Measurements from ENCODE around the gene RAC3. TPM values are rescaled to one million over a fixed set of nuclear protein-coding genes. Genes with fewer than 3 reads are reported as not detected.

RAC3 gene
- polyA plus RNA-seq (10.2 to 23.0 TPM (median 12.3 TPM) in 3 replicates), polyA minus RNA-seq (3.7 to 34.6 TPM (median 7.4 TPM) in 3 replicates)
- polyA plus RNA-seq (2011; ENCODE audit: low read depth), result 1.6 TPM
- polyA plus RNA-seq (2011; cell fraction: cytosol; rRNA removed), result 8.5 and 23.2 TPM in 2 replicates
- 8.9 and 15.0 TPM in 2 replicates for polyA plus RNA-seq (2011; cell fraction: nucleus; rRNA removed)
- polyA plus RNA-seq (2012; ENCODE audit: low replicate concordance), result 4.1 and 10.1 TPM in 2 replicates
- polyA minus RNA-seq (2011; cell fraction: cytosol; rRNA and poly(A)+ RNA removed), result 31.1 TPM
- 3.2 and 5.4 TPM in 2 replicates for polyA minus RNA-seq (2011; cell fraction: nucleus; rRNA and poly(A)+ RNA removed)

DNA sequence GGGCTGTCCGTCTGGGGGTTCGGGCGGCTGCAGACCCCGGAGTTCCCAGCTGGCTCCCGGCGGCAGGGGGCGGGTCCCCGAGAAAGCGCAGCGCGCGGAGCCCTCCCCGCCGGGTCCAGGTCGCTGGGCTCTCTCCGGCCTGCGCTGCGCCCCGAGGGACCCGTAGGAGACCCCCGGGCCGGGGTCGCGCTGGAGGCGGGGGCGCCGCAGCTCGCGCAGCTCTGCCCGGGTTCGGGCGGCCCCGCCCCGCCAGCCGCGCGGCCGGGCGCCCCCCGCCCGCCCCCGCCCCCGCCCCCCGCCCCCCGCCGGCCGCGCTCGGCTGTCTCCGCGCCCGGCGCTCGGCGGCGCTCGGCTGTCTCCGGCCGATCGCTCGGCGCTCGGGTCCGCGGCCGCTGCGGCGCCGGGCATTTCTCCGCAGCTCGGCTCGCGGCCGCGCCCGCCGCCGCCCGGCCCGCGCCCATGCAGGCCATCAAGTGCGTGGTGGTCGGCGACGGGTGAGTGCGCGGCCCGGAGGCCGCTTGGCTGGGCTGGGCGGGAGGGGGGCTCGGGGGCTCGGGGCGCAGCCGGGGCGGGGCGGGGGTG lies at the start of gene RAC3:
Gene RAC3 (plus strand): TSS at position 376 of the 582 bp plus-strand sequence. CDS start 84 bp downstream, at position 460.
- Histone ChIP-seq H3K36me3 (ENCODE audit: control insufficient read depth in 2 of 2, extremely low read depth in 1 of 2, insufficient read depth in 2 of 2, low read length in 2 of 2) (peaks cover 1 to 7% of the 10 kb centered on the region in 2 experiments), H3K9ac (ENCODE audit: control insufficient read depth, extremely low read depth, insufficient read depth, low read length) (peak within 1 kb of the TSS; percentile 52), H3K4me2 (ENCODE audit: control insufficient read depth, extremely low read depth, insufficient read depth, low read depth, low read length) (peak within 1 kb of the TSS; percentile 74), H3K9me3 (ENCODE audit: control insufficient read depth, low read depth, low read length) (no peaks in the 10 kb centered on the region), H3K9me1 (ENCODE audit: control insufficient read depth, extremely low read depth, insufficient read depth, low read length) (no peaks in the 10 kb centered on the region), H3K27ac (ENCODE audit: control insufficient read depth, insufficient read depth, low read length) (no peak within 1 kb of the TSS), H3K27me3 (ENCODE audit: control insufficient read depth, extremely low read depth, insufficient read depth, low read length) (no peaks in the 10 kb centered on the region), H3K4me3 (ENCODE audit: control insufficient read depth in 2 of 3, extremely low read depth in 1 of 3, insufficient read depth in 2 of 3, low read depth in 1 of 3, low read length in 3 of 3) (peak within 1 kb of the TSS; percentile 43 to 55 (median 46)), H4K20me1 (ENCODE audit: control insufficient read depth, extremely low read depth, insufficient read depth, low read length) (peaks cover 3% of the 10 kb centered on the region), H2AFZ (ENCODE audit: control insufficient read depth, low read length) (no peak within 1 kb of the TSS), H3K4me1 (ENCODE audit: control insufficient read depth, extremely low read depth, insufficient read depth, low read length) (peaks cover 17% of the 10 kb centered on the region), H3K79me2 (ENCODE audit: control insufficient read depth, insufficient read depth, low read length) (no peaks in the 10 kb centered on the region)
- dilution Hi-C loops (cut with MboI; ENCODE audit: extremely low pct_ligation_motif_present, low sequenced_read_pairs), result no loop called here
- FAIRE-seq, result no peak
- no peak for TF ChIP-seq EZH2 (IDR thresholded peaks at IDR 0.05; ENCODE audit: low read length)
- DNase-seq (ENCODE audit: low read depth, low spot score), result no peak

DNA sequence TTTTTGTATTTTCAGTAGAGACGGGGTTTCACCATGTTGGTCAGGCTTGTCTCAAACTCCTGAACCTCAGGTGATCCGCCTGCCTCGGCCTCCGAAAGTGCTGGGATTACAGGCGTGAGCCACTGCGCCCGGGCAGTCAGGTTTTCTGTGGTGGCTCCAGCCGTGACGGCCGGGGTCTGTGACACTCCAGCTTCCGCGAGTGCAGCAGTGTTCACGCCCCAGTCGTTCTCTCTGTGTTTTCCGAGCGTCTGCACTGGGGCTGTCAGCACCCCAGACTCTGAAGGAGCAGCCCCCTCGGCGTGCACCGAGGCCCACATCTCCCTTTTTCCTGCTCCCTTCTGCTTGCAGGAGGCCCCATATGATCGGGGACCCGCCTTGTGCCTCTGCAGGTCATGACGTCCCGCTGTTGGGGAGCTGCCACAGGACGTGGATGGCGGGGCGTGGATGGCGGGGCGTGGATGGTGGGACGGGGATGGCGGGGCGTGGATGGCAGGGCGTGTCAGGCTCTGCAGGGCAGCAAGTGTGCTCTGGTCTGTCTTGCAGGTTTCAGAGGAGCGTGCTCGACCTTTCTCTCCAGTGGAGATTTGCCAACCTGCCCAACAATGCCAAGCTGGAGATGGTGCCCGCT lies 48.4 kb upstream of the RAC3 start:
- no peak overlapping the region for H3K4me3 ChIP-seq (ENCODE audit: control insufficient read depth in 2 of 3, extremely low read depth in 1 of 3, insufficient read depth in 2 of 3, low read depth in 1 of 3, low read length in 3 of 3)
- no peaks in the 10 kb centered on the region for H3K9me1 ChIP-seq (ENCODE audit: control insufficient read depth, extremely low read depth, insufficient read depth, low read length)
- H3K4me2 ChIP-seq (ENCODE audit: control insufficient read depth, extremely low read depth, insufficient read depth, low read depth, low read length), result no peak overlapping the region
- TF ChIP-seq, protein P1, sequence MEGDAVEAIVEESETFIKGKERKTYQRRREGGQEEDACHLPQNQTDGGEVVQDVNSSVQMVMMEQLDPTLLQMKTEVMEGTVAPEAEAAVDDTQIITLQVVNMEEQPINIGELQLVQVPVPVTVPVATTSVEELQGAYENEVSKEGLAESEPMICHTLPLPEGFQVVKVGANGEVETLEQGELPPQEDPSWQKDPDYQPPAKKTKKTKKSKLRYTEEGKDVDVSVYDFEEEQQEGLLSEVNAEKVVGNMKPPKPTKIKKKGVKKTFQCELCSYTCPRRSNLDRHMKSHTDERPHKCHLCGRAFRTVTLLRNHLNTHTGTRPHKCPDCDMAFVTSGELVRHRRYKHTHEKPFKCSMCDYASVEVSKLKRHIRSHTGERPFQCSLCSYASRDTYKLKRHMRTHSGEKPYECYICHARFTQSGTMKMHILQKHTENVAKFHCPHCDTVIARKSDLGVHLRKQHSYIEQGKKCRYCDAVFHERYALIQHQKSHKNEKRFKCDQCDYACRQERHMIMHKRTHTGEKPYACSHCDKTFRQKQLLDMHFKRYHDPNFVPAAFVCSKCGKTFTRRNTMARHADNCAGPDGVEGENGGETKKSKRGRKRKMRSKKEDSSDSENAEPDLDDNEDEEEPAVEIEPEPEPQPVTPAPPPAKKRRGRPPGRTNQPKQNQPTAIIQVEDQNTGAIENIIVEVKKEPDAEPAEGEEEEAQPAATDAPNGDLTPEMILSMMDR (optimal IDR thresholded peaks at IDR 0.05 in 1 of 3, IDR thresholded peaks at IDR 0.05 in 1 of 3, conservative IDR thresholded peaks at IDR 0.05 in 1 of 3; ENCODE audit: extremely low read depth in 1 of 3, insufficient read depth in 2 of 3, low read length in 3 of 3), result no peak
- no peak for TF ChIP-seq EZH2 (IDR thresholded peaks at IDR 0.05; ENCODE audit: low read length)
- H2AFZ ChIP-seq (ENCODE audit: control insufficient read depth, low read length), result no peak overlapping the region
- no peaks in the 10 kb centered on the region for H3K27me3 ChIP-seq (ENCODE audit: control insufficient read depth, extremely low read depth, insufficient read depth, low read length)
- no peaks in the 10 kb centered on the region for H3K79me2 ChIP-seq (ENCODE audit: control insufficient read depth, insufficient read depth, low read length)
- H4K20me1 ChIP-seq (ENCODE audit: control insufficient read depth, extremely low read depth, insufficient read depth, low read length), result no peaks in the 10 kb centered on the region
- FAIRE-seq (no peak), DNase-seq (ENCODE audit: low read depth, low spot score) (no peak)
- H3K36me3 ChIP-seq (ENCODE audit: control insufficient read depth in 2 of 2, extremely low read depth in 1 of 2, insufficient read depth in 2 of 2, low read length in 2 of 2), result peaks cover 6 to 12% of the 10 kb centered on the region in 2 experiments
- H3K4me1 ChIP-seq (ENCODE audit: control insufficient read depth, extremely low read depth, insufficient read depth, low read length), result peaks cover 10% of the 10 kb centered on the region
- dilution Hi-C loops (cut with MboI; ENCODE audit: extremely low pct_ligation_motif_present, low sequenced_read_pairs), result no loop called here
- H3K9me3 ChIP-seq (ENCODE audit: control insufficient read depth, low read depth, low read length), result no peaks in the 10 kb centered on the region
- H3K9ac ChIP-seq (ENCODE audit: control insufficient read depth, extremely low read depth, insufficient read depth, low read length), result no peak overlapping the region
- H3K27ac ChIP-seq (ENCODE audit: control insufficient read depth, insufficient read depth, low read length), result no peak overlapping the region
